Activated CD8-positive, alpha-beta memory T cell treated with anti-CD3 and anti-CD28 coated beads for 1 hour (primary cell): Measurements from ENCODE around the gene OXER1.

Source experiments
- DNase-seq, 2 donors: peaks; one replicate each; pipeline ENCODE4 v3.0.0-alpha.2; 2020; ENCODE audit warnings: low read depth in 1 of 2; ENCODE audit errors: extremely low read depth in 1 of 2

OXER1 gene

GRCh38 chr2:42770288-42771131 is 6.6 kb upstream of the OXER1 start:
- DNase-seq, result no peak

- DNase-seq, result no peak
These were observed 5.8 kb upstream of the OXER1 start for GRCh38 chr2:42769583-42770287.

GRCh38 chr2:42768706-42769256 is 4.8 kb upstream of the OXER1 start:
- no peak for DNase-seq

- no peak for DNase-seq
These were observed 4.2 kb upstream of the OXER1 start for GRCh38 chr2:42767899-42768705.

GRCh38 chr2:42767080-42767898 is 3.4 kb upstream of the OXER1 start:
- DNase-seq, result no peak

- no peak for DNase-seq
These were observed 1.8 kb upstream of the OXER1 start for GRCh38 chr2:42765686-42766085.

GRCh38 chr2:42764901-42765300 is 966 bp upstream of the OXER1 start:
- DNase-seq, result no peak

GRCh38 chr2:42762823-42763804 is 821 bp downstream of the OXER1 start:
- no peak for DNase-seq

- DNase-seq, result no peak
These were observed 1.8 kb downstream of the OXER1 start for GRCh38 chr2:42762155-42762554.

GRCh38 chr2:42761554-42761953 is 2.4 kb downstream of the OXER1 start:
- no peak for DNase-seq

GRCh38 chr2:42758751-42759150 is 5.2 kb downstream of the OXER1 start:
- DNase-seq, result no peak

- no peak for DNase-seq
These were observed 5.8 kb downstream of the OXER1 start for GRCh38 chr2:42757981-42758740.

- no peak for DNase-seq
These were observed 6.9 kb downstream of the OXER1 start for GRCh38 chr2:42756966-42757513.

- DNase-seq, result no peak
These were observed 7.7 kb downstream of the OXER1 start for GRCh38 chr2:42756150-42756775.

GRCh38 chr2:42755191-42755880 is 8.6 kb downstream of the OXER1 start:
- no peak for DNase-seq

- no peak for DNase-seq
These were observed 9.2 kb downstream of the OXER1 start for GRCh38 chr2:42754776-42755140.
